Measurements from ENCODE around the gene CTXND2.
"Not testable (repeated sequence)": the region's sequence is repeated elsewhere in the genome, so short reads cannot be mapped to it uniquely, and the experiment has no call there.

Gene CTXND2

GRCh38 chr1:150864200-150864599 lies 22.7 kb upstream of the CTXND2 start:
- H3K4me3 ChIP-seq (ENCODE audit: low read depth in 1 of 2, low read length in 2 of 2); H3K27me3 ChIP-seq (ENCODE audit: control insufficient read depth in 1 of 2, insufficient read depth in 2 of 2, low read length in 2 of 2); H3K9me3 ChIP-seq (ENCODE audit: control insufficient read depth in 1 of 2, low read length in 2 of 2); H3K36me3 ChIP-seq (ENCODE audit: control insufficient read depth in 1 of 2, insufficient read depth in 2 of 2, low read length in 2 of 2); H3K27ac ChIP-seq (ENCODE audit: low read depth, low read length); H3K4me1 ChIP-seq (ENCODE audit: control insufficient read depth in 1 of 2, insufficient read depth in 2 of 2, low read length in 2 of 2); H3K9ac ChIP-seq (ENCODE audit: low read depth in 1 of 2, low read length in 2 of 2): not testable (repeated sequence)

GRCh38 chr1:150869683-150870082 lies 17.3 kb upstream of the CTXND2 start:
- Histone ChIP-seq H3K9ac (ENCODE audit: low read depth in 1 of 2, low read length in 2 of 2) (no peak overlapping the region), H3K4me1 (ENCODE audit: control insufficient read depth in 1 of 2, insufficient read depth in 2 of 2, low read length in 2 of 2) (peaks cover 3 to 6% of the 10 kb centered on the region in 2 donors), H3K4me3 (ENCODE audit: low read depth in 1 of 2, low read length in 2 of 2) (no peak overlapping the region), H3K36me3 (ENCODE audit: control insufficient read depth in 1 of 2, insufficient read depth in 2 of 2, low read length in 2 of 2) (no peaks in the 10 kb centered on the region), H3K27ac (ENCODE audit: low read depth, low read length) (no peak overlapping the region), H3K27me3 (ENCODE audit: control insufficient read depth in 1 of 2, insufficient read depth in 2 of 2, low read length in 2 of 2) (no peaks in the 10 kb centered on the region), H3K9me3 (ENCODE audit: control insufficient read depth in 1 of 2, low read length in 2 of 2) (no peaks in the 10 kb centered on the region)

GRCh38 chr1:150872572-150872971 lies 14.4 kb upstream of the CTXND2 start:
- Histone ChIP-seq H3K9ac (ENCODE audit: low read depth in 1 of 2, low read length in 2 of 2) (no peak overlapping the region), H3K9me3 (ENCODE audit: control insufficient read depth in 1 of 2, low read length in 2 of 2) (no peaks in the 10 kb centered on the region), H3K36me3 (ENCODE audit: control insufficient read depth in 1 of 2, insufficient read depth in 2 of 2, low read length in 2 of 2) (no peaks in the 10 kb centered on the region), H3K4me3 (ENCODE audit: low read depth in 1 of 2, low read length in 2 of 2) (no peak overlapping the region), H3K4me1 (ENCODE audit: control insufficient read depth in 1 of 2, insufficient read depth in 2 of 2, low read length in 2 of 2) (peaks cover 11 to 13% of the 10 kb centered on the region in 2 donors), H3K27me3 (ENCODE audit: control insufficient read depth in 1 of 2, insufficient read depth in 2 of 2, low read length in 2 of 2) (no peaks in the 10 kb centered on the region), H3K27ac (ENCODE audit: low read depth, low read length) (no peak overlapping the region)

- Histone ChIP-seq H3K27ac (ENCODE audit: low read depth, low read length) (no peak overlapping the region), H3K4me3 (ENCODE audit: low read depth in 1 of 2, low read length in 2 of 2) (no peak overlapping the region), H3K36me3 (ENCODE audit: control insufficient read depth in 1 of 2, insufficient read depth in 2 of 2, low read length in 2 of 2) (no peaks in the 10 kb centered on the region), H3K27me3 (ENCODE audit: control insufficient read depth in 1 of 2, insufficient read depth in 2 of 2, low read length in 2 of 2) (no peaks in the 10 kb centered on the region), H3K9ac (ENCODE audit: low read depth in 1 of 2, low read length in 2 of 2) (no peak overlapping the region), H3K9me3 (ENCODE audit: control insufficient read depth in 1 of 2, low read length in 2 of 2) (no peaks in the 10 kb centered on the region), H3K4me1 (ENCODE audit: control insufficient read depth in 1 of 2, insufficient read depth in 2 of 2, low read length in 2 of 2) (peaks cover 11 to 13% of the 10 kb centered on the region in 2 donors)
Observed at GRCh38 chr1:150873521-150873920, 13.4 kb upstream of the CTXND2 start.

GRCh38 chr1:150874455-150875196 lies 12.3 kb upstream of the CTXND2 start:
- peak overlapping the region; percentile 68 to 81 for H3K4me3 ChIP-seq (ENCODE audit: low read depth in 1 of 2, low read length in 2 of 2)
- H3K27me3 ChIP-seq (ENCODE audit: control insufficient read depth in 1 of 2, insufficient read depth in 2 of 2, low read length in 2 of 2) = no peaks in the 10 kb centered on the region
- peaks cover 11 to 13% of the 10 kb centered on the region in 2 donors for H3K4me1 ChIP-seq (ENCODE audit: control insufficient read depth in 1 of 2, insufficient read depth in 2 of 2, low read length in 2 of 2)
- no peaks in the 10 kb centered on the region for H3K9me3 ChIP-seq (ENCODE audit: control insufficient read depth in 1 of 2, low read length in 2 of 2)
- peak overlapping the region; percentile 38 to 75 for H3K9ac ChIP-seq (ENCODE audit: low read depth in 1 of 2, low read length in 2 of 2)
- no peak overlapping the region for H3K27ac ChIP-seq (ENCODE audit: low read depth, low read length)
- no peaks in the 10 kb centered on the region for H3K36me3 ChIP-seq (ENCODE audit: control insufficient read depth in 1 of 2, insufficient read depth in 2 of 2, low read length in 2 of 2)

GRCh38 chr1:150875197-150876118 lies 11.5 kb upstream of the CTXND2 start:
- no peaks in the 10 kb centered on the region for H3K36me3 ChIP-seq (ENCODE audit: control insufficient read depth in 1 of 2, insufficient read depth in 2 of 2, low read length in 2 of 2)
- peak overlapping the region; percentile 38 to 75 for H3K9ac ChIP-seq (ENCODE audit: low read depth in 1 of 2, low read length in 2 of 2)
- H3K27me3 ChIP-seq (ENCODE audit: control insufficient read depth in 1 of 2, insufficient read depth in 2 of 2, low read length in 2 of 2) = no peaks in the 10 kb centered on the region
- H3K4me1 ChIP-seq (ENCODE audit: control insufficient read depth in 1 of 2, insufficient read depth in 2 of 2, low read length in 2 of 2) = peaks cover 11 to 13% of the 10 kb centered on the region in 2 donors
- H3K4me3 ChIP-seq (ENCODE audit: low read depth in 1 of 2, low read length in 2 of 2) = peak overlapping the region; percentile 68 to 81
- H3K9me3 ChIP-seq (ENCODE audit: control insufficient read depth in 1 of 2, low read length in 2 of 2) = no peaks in the 10 kb centered on the region
- peak overlapping the region; percentile 94 for H3K27ac ChIP-seq (ENCODE audit: low read depth, low read length)

GRCh38 chr1:150876119-150876454 lies 10.8 kb upstream of the CTXND2 start:
- H3K9me3 ChIP-seq (ENCODE audit: control insufficient read depth in 1 of 2, low read length in 2 of 2) = no peaks in the 10 kb centered on the region
- peak overlapping the region; percentile 21 to 75 for H3K9ac ChIP-seq (ENCODE audit: low read depth in 1 of 2, low read length in 2 of 2)
- H3K27ac ChIP-seq (ENCODE audit: low read depth, low read length) = peak overlapping the region; percentile 94
- peak overlapping the region; percentile 68 to 81 for H3K4me3 ChIP-seq (ENCODE audit: low read depth in 1 of 2, low read length in 2 of 2)
- no peaks in the 10 kb centered on the region for H3K27me3 ChIP-seq (ENCODE audit: control insufficient read depth in 1 of 2, insufficient read depth in 2 of 2, low read length in 2 of 2)
- H3K36me3 ChIP-seq (ENCODE audit: control insufficient read depth in 1 of 2, insufficient read depth in 2 of 2, low read length in 2 of 2) = no peaks in the 10 kb centered on the region
- H3K4me1 ChIP-seq (ENCODE audit: control insufficient read depth in 1 of 2, insufficient read depth in 2 of 2, low read length in 2 of 2) = peaks cover 11 to 13% of the 10 kb centered on the region in 2 donors

- H3K4me3 ChIP-seq (ENCODE audit: low read depth in 1 of 2, low read length in 2 of 2); H3K9me3 ChIP-seq (ENCODE audit: control insufficient read depth in 1 of 2, low read length in 2 of 2); H3K27ac ChIP-seq (ENCODE audit: low read depth, low read length); H3K27me3 ChIP-seq (ENCODE audit: control insufficient read depth in 1 of 2, insufficient read depth in 2 of 2, low read length in 2 of 2); H3K36me3 ChIP-seq (ENCODE audit: control insufficient read depth in 1 of 2, insufficient read depth in 2 of 2, low read length in 2 of 2); H3K9ac ChIP-seq (ENCODE audit: low read depth in 1 of 2, low read length in 2 of 2): not testable (repeated sequence)
- peaks cover 11 to 13% of the 10 kb centered on the region in 2 donors for H3K4me1 ChIP-seq (ENCODE audit: control insufficient read depth in 1 of 2, insufficient read depth in 2 of 2, low read length in 2 of 2)
Observed at GRCh38 chr1:150878931-150879330, 8.0 kb upstream of the CTXND2 start.

GRCh38 chr1:150881331-150882070 lies 5.4 kb upstream of the CTXND2 start:
- H3K36me3 ChIP-seq (ENCODE audit: control insufficient read depth in 1 of 2, insufficient read depth in 2 of 2, low read length in 2 of 2) = no peaks in the 10 kb centered on the region
- no peak overlapping the region for H3K9ac ChIP-seq (ENCODE audit: low read depth in 1 of 2, low read length in 2 of 2)
- H3K27ac ChIP-seq (ENCODE audit: low read depth, low read length) = no peak overlapping the region
- H3K4me1 ChIP-seq (ENCODE audit: control insufficient read depth in 1 of 2, insufficient read depth in 2 of 2, low read length in 2 of 2) = no peaks in the 10 kb centered on the region
- no peaks in the 10 kb centered on the region for H3K9me3 ChIP-seq (ENCODE audit: control insufficient read depth in 1 of 2, low read length in 2 of 2)
- no peak overlapping the region for H3K4me3 ChIP-seq (ENCODE audit: low read depth in 1 of 2, low read length in 2 of 2)
- H3K27me3 ChIP-seq (ENCODE audit: control insufficient read depth in 1 of 2, insufficient read depth in 2 of 2, low read length in 2 of 2) = no peaks in the 10 kb centered on the region

GRCh38 chr1:150883121-150883520 lies 3.8 kb upstream of the CTXND2 start:
- H3K27ac ChIP-seq (ENCODE audit: low read depth, low read length); H3K27me3 ChIP-seq (ENCODE audit: control insufficient read depth in 1 of 2, insufficient read depth in 2 of 2, low read length in 2 of 2); H3K4me3 ChIP-seq (ENCODE audit: low read depth in 1 of 2, low read length in 2 of 2); H3K36me3 ChIP-seq (ENCODE audit: control insufficient read depth in 1 of 2, insufficient read depth in 2 of 2, low read length in 2 of 2); H3K4me1 ChIP-seq (ENCODE audit: control insufficient read depth in 1 of 2, insufficient read depth in 2 of 2, low read length in 2 of 2); H3K9ac ChIP-seq (ENCODE audit: low read depth in 1 of 2, low read length in 2 of 2); H3K9me3 ChIP-seq (ENCODE audit: control insufficient read depth in 1 of 2, low read length in 2 of 2): not testable (repeated sequence)

All from duodenal mucosa (tissue), 2 donors.